WTC11 (cell line): ENCODE results near the gene RBM47. TPM values are rescaled to one million over a fixed set of nuclear protein-coding genes. Genes with fewer than 3 reads are reported as not detected.

ENCODE experiments used
- ATAC-seq: fragments of 200-7000 bp; cut with Tn5 transposase; 2 replicates; pipeline ENCODE4 v1.10.0; 2021; ENCODE audit warnings: mild to moderate bottlenecking, moderate library complexity
- CTCF ChIA-PET: fragments of 300-600 bp; sonication (Branson Sonifier 250); formaldehyde crosslinking; loops from one replicate; lab custom pipeline; 2021; ENCODE audit warnings: antibody characterized with exemption; lab: Charles Lee
- POLR2A ChIA-PET: fragments of 350-600 bp; sonication (Branson Sonifier 250); formaldehyde crosslinking; loops from one replicate; lab custom pipeline; 2021; ENCODE audit warnings: antibody characterized with exemption; lab: Charles Lee
- DNase-seq: peaks from one replicate; pipeline ENCODE4 v3.0.0; 2021; ENCODE audit warnings: low spot score
- H3K27ac Mint-ChIP-seq: 2 replicates; pipeline ENCODE4 v1.8.0; 2021; ENCODE audit warnings: mixed read lengths
- H3K27me3 Mint-ChIP-seq: 2 replicates; pipeline ENCODE4 v1.8.0; 2021; ENCODE audit warnings: low read depth, mild to moderate bottlenecking, moderate library complexity, mixed read lengths
- H3K36me3 Mint-ChIP-seq: 2 replicates; pipeline ENCODE4 v1.8.0; 2021; ENCODE audit warnings: mixed read lengths
- H3K4me1 Mint-ChIP-seq: 2 replicates; pipeline ENCODE4 v1.8.0; 2022; ENCODE audit warnings: mixed read lengths
- H3K4me3 Mint-ChIP-seq: 2 replicates; pipeline ENCODE4 v1.8.0; 2021; ENCODE audit warnings: mild to moderate bottlenecking, moderate library complexity, mixed read lengths
- H3K9me3 Mint-ChIP-seq: 2 replicates; pipeline ENCODE4 v1.8.0; 2021; ENCODE audit warnings: mixed read lengths
- CBFB ChIP-seq: sonication (generic); formaldehyde crosslinking; IDR thresholded peaks from 2 replicates; pipeline ENCODE4 v1.8.1; 2022; ENCODE audit warnings: mild to moderate bottlenecking, low read depth, missing genetic modification reagents
- IRF2 ChIP-seq: sonication (generic); formaldehyde crosslinking; IDR thresholded peaks from 2 replicates; pipeline ENCODE4 v1.8.0; 2022; ENCODE audit warnings: low read depth, missing genetic modification reagents, borderline replicate concordance
- NFYB ChIP-seq: sonication (generic); formaldehyde crosslinking; conservative IDR thresholded peaks from 2 replicates; pipeline ENCODE4 v1.8.0; 2022; ENCODE audit warnings: low read depth, missing genetic modification reagents
- TP53 ChIP-seq: sonication (generic); formaldehyde crosslinking; IDR thresholded peaks from 2 replicates; pipeline ENCODE4 v1.8.1; 2023; ENCODE audit warnings: mild to moderate bottlenecking, missing genetic modification reagents
- ZNF121 ChIP-seq: sonication (generic); formaldehyde crosslinking; IDR thresholded peaks from 2 replicates; pipeline ENCODE4 v1.8.0; 2023; ENCODE audit warnings: missing genetic modification reagents
- ZNF416 ChIP-seq: fragments of 250-450 bp; sonication (Bioruptor Pico); IDR thresholded peaks from 2 replicates; pipeline ENCODE4 v1.9.0; 2021; ENCODE audit warnings: mild to moderate bottlenecking, inconsistent platforms
- ZNF423 ChIP-seq: fragments of 250-450 bp; sonication (Bioruptor Pico); IDR thresholded peaks from 2 replicates; pipeline ENCODE4 v2.1.2; 2022; ENCODE audit warnings: mild to moderate bottlenecking, moderate library complexity
- total RNA-seq: library from RNA; stranded (reverse); gene quantifications from 3 replicates; pipeline ENCODE4 v1.2.3, GENCODE V29; 2021
- TF ChIP-seq, protein P1 (sequence below): sonication (generic); formaldehyde crosslinking; IDR thresholded peaks from 2 replicates; pipeline ENCODE4 v1.8.1; 2022; ENCODE audit warnings: low read depth, missing genetic modification reagents, borderline replicate concordance
- TF ChIP-seq, protein P2 (sequence below): sonication (generic); formaldehyde crosslinking; IDR thresholded peaks from 2 replicates; pipeline ENCODE4 v1.8.1; 2023; ENCODE audit warnings: mild to moderate bottlenecking, moderate library complexity, missing genetic modification reagents
- TF ChIP-seq, protein P3 (sequence below): sonication (generic); formaldehyde crosslinking; IDR thresholded peaks from 2 replicates; pipeline ENCODE4 v1.8.1; 2022; ENCODE audit warnings: low read depth, mild to moderate bottlenecking, moderate library complexity, missing genetic modification reagents, borderline replicate concordance
- TF ChIP-seq, protein P4 (sequence below): sonication (generic); formaldehyde crosslinking; IDR thresholded peaks from 2 replicates; pipeline ENCODE4 v1.8.0; 2022; ENCODE audit warnings: mild to moderate bottlenecking, missing genetic modification reagents
- TF ChIP-seq, protein P5 (sequence below): sonication (generic); formaldehyde crosslinking; IDR thresholded peaks from 2 replicates; pipeline ENCODE4 v1.8.0; 2023; ENCODE audit warnings: mild to moderate bottlenecking, missing genetic modification reagents

The RBM47 gene
- total RNA-seq, 1 experiment from 2014 or later = 97.9 TPM

DNA sequence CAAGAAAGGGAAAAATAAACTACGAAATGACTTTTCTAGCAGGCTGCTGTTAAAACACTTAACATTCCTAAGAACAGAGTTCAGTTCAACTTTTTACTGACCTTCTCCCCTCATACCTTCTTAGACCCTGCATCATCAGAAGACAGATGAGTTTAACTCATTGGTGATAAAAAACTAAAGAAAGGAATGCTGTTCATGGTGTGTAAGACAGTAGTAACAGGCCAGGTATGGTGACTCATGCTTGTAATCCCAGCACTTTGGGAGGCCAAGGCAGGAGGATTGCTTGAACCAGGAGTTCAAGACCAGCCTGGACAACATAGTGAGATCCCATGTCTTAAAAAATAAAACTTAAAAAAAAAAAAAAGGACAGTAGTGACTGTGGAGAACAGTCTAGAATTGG, 16.2 kb downstream of the RBM47 start:
- Mint-ChIP-seq H3K27me3 (no peaks in the 10 kb centered on the region), H3K36me3 (peaks cover 16% of the 10 kb centered on the region), H3K4me1 (peaks cover 52% of the 10 kb centered on the region), H3K9me3 (no peaks in the 10 kb centered on the region), H3K4me3 (no peak overlapping the region), H3K27ac (peak overlapping the region; percentile 48)
- ChIA-PET CTCF (no interaction called here), POLR2A (interaction anchor here (1.1 kb wide), 1 partner anchor 90 kb away, joined by 3 read pairs; no protein-coding TSS in a partner anchor)
- ATAC-seq (no peak), DNase-seq (no peak)
- no peak for TF ChIP-seq TP53 (CRISPR knock-in tag)
- TF ChIP-seq ZNF416 (CRISPR knock-in tag) = no peak
- TF ChIP-seq NFYB (CRISPR knock-in tag) = no peak
- TF ChIP-seq, protein P1, sequence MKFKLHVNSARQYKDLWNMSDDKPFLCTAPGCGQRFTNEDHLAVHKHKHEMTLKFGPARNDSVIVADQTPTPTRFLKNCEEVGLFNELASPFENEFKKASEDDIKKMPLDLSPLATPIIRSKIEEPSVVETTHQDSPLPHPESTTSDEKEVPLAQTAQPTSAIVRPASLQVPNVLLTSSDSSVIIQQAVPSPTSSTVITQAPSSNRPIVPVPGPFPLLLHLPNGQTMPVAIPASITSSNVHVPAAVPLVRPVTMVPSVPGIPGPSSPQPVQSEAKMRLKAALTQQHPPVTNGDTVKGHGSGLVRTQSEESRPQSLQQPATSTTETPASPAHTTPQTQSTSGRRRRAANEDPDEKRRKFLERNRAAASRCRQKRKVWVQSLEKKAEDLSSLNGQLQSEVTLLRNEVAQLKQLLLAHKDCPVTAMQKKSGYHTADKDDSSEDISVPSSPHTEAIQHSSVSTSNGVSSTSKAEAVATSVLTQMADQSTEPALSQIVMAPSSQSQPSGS (CRISPR knock-in tag) = no peak
- TF ChIP-seq ZNF121 = peak; percentile 93
- TF ChIP-seq, protein P2, sequence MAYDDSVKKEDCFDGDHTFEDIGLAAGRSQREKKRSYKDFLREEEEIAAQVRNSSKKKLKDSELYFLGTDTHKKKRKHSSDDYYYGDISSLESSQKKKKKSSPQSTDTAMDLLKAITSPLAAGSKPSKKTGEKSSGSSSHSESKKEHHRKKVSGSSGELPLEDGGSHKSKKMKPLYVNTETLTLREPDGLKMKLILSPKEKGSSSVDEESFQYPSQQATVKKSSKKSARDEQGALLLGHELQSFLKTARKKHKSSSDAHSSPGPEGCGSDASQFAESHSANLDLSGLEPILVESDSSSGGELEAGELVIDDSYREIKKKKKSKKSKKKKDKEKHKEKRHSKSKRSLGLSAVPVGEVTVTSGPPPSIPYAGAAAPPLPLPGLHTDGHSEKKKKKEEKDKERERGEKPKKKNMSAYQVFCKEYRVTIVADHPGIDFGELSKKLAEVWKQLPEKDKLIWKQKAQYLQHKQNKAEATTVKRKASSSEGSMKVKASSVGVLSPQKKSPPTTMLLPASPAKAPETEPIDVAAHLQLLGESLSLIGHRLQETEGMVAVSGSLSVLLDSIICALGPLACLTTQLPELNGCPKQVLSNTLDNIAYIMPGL (CRISPR knock-in tag) = no peak
- TF ChIP-seq IRF2 (CRISPR knock-in tag) = no peak

DNA sequence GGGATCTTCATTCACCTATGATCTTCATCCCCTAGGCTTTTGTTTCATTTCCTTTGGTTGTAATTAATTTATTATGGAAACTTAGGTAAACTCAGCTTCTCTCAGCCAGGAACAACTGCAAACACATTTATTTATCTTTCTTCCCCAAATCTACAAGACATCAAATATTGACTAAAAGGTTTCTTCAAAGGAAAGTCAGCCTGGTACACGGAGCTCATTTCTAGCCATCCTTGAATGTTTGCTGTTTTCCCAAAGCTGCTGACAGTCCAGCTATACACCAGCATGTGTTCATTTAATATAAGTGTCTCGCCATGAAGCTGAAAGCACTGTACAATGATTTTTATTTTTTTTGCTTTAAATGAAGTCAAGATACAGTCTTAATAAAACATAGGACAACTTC, 16.8 kb downstream of the RBM47 start:
- ChIA-PET POLR2A (interaction anchor here (1.1 kb wide), 1 partner anchor 90 kb away, joined by 3 read pairs; no protein-coding TSS in a partner anchor), CTCF (no interaction called here)
- peaks cover 53% of the 10 kb centered on the region for H3K4me1 Mint-ChIP-seq
- no peaks in the 10 kb centered on the region for H3K9me3 Mint-ChIP-seq
- no peaks in the 10 kb centered on the region for H3K27me3 Mint-ChIP-seq
- no peak for ATAC-seq
- peak overlapping the region; percentile 48 for H3K27ac Mint-ChIP-seq
- TF ChIP-seq CBFB (CRISPR knock-in tag) = no peak
- TF ChIP-seq, all 79 proteins: peak for 0
- Mint-ChIP-seq H3K36me3 (peaks cover 16% of the 10 kb centered on the region), H3K4me3 (no peak overlapping the region)
- no peak for DNase-seq

DNA sequence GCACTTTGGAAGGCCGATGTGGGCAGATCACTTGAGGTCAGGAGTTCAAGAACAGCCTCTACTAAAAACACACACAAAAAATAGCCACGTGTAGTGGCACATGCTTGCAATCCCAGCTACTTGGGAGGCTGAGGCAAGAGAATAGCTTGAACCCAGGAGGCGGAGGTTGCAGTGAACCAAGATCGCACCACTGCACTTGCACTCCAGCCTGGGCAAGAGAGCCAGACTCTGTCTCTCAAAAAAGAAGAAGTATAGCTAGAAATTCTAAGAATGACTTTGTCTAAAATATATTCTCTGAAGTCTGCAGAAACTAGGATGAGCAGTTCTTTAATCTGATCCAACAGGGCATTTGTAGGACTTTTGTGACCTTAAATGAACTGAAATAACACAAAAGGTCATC, 17.4 kb downstream of the RBM47 start:
- Mint-ChIP-seq H3K36me3 (peaks cover 18% of the 10 kb centered on the region), H3K4me1 (peaks cover 54% of the 10 kb centered on the region), H3K4me3 (no peak overlapping the region), H3K27me3 (no peaks in the 10 kb centered on the region), H3K27ac (peak overlapping the region; percentile 38), H3K9me3 (no peaks in the 10 kb centered on the region)
- DNase-seq (no peak), ATAC-seq (no peak)
- POLR2A ChIA-PET = interaction anchor here (1.1 kb wide), 1 partner anchor 91 kb away, joined by 3 read pairs; no protein-coding TSS in a partner anchor
- TF ChIP-seq IRF2 (CRISPR knock-in tag) (no peak), ZNF121 (peak; percentile 65; the same call in 1 of the 2 replicates), ZNF423 (CRISPR knock-in tag) (no peak)
- TF ChIP-seq, protein P3, sequence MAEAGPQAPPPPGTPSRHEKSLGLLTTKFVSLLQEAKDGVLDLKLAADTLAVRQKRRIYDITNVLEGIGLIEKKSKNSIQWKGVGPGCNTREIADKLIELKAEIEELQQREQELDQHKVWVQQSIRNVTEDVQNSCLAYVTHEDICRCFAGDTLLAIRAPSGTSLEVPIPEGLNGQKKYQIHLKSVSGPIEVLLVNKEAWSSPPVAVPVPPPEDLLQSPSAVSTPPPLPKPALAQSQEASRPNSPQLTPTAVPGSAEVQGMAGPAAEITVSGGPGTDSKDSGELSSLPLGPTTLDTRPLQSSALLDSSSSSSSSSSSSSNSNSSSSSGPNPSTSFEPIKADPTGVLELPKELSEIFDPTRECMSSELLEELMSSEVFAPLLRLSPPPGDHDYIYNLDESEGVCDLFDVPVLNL (CRISPR knock-in tag) = no peak
- TF ChIP-seq, protein P4, sequence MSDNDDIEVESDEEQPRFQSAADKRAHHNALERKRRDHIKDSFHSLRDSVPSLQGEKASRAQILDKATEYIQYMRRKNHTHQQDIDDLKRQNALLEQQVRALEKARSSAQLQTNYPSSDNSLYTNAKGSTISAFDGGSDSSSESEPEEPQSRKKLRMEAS (CRISPR knock-in tag) = no peak
- TF ChIP-seq, protein P5, sequence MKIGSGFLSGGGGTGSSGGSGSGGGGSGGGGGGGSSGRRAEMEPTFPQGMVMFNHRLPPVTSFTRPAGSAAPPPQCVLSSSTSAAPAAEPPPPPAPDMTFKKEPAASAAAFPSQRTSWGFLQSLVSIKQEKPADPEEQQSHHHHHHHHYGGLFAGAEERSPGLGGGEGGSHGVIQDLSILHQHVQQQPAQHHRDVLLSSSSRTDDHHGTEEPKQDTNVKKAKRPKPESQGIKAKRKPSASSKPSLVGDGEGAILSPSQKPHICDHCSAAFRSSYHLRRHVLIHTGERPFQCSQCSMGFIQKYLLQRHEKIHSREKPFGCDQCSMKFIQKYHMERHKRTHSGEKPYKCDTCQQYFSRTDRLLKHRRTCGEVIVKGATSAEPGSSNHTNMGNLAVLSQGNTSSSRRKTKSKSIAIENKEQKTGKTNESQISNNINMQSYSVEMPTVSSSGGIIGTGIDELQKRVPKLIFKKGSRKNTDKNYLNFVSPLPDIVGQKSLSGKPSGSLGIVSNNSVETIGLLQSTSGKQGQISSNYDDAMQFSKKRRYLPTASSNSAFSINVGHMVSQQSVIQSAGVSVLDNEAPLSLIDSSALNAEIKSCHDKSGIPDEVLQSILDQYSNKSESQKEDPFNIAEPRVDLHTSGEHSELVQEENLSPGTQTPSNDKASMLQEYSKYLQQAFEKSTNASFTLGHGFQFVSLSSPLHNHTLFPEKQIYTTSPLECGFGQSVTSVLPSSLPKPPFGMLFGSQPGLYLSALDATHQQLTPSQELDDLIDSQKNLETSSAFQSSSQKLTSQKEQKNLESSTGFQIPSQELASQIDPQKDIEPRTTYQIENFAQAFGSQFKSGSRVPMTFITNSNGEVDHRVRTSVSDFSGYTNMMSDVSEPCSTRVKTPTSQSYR (CRISPR knock-in tag) = no peak
- CTCF ChIA-PET = no interaction called here
